T-helper 2 cell (primary cell): ENCODE data around the gene DEAF1.

ENCODE experiments used
- DNase-seq, 5 experiments: peaks; one replicate each; pipeline versions ENCODE4 v3.0.0 to v3.0.0-alpha.2; 2012 to 2022

Gene DEAF1

DNA sequence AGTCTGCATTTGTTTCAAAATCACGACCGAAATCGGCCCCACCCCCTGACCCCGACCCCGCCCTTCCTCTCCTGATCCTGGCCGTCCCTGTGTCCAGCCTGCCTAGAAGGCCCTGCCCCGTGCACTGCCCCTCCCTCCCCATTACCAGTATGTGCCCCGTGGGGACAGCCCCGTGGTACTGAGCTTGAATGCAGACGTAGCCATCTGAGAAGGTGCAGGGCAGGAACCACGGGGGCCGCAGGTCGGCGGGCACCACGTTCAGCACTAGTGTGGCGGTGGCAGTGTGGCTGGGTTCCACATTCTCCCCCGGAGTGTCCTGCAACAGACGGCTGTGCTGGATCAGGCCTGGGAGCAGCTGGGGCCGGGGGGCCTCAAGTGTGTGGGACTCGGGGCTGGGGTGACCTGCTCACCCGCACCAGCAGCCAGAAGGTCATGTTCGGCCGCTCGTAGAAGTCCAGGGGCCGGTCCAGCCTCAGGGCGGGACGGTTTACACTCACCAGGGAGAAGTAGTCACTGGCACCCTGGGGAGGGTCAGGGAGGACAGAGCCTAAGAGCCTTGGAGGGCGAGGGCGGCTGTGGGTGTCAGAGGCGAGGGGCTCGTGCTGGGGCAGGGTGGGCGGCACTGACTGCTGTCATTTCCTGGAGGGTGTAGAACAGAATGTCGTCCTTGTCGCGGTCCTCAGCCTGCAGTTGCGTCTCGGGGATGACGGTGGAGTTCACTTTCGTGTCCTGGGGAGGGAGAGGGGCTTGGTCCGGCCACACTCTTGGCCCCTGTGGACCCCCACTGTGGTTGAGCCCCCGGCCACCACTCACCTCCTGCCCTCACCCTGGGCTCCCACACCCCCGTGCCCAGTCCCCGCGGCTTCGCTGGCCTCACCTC, 73.8 kb downstream of the DEAF1 start:
- no peak for DNase-seq

DNA sequence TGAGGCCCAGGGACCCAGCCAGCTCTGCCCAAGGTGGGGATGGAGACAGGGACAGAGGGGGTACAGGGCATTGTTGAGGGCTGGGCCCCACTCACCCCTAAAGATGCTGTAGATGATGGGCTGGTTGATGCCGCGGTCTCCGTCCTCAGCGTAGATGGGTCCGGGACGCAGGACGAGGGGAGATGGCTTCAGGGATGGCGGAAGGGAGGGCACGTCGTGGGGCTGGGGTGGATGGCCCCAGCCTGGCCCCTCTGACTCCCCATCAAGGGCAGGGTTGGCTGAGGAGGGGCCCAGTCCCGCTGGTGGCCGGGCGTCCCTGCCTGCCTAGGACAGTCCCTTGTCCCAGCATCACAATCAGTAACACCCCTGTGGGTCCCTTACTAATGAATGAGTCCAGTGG, 74.8 kb downstream of the DEAF1 start:
- DNase-seq, result no peak

DNA sequence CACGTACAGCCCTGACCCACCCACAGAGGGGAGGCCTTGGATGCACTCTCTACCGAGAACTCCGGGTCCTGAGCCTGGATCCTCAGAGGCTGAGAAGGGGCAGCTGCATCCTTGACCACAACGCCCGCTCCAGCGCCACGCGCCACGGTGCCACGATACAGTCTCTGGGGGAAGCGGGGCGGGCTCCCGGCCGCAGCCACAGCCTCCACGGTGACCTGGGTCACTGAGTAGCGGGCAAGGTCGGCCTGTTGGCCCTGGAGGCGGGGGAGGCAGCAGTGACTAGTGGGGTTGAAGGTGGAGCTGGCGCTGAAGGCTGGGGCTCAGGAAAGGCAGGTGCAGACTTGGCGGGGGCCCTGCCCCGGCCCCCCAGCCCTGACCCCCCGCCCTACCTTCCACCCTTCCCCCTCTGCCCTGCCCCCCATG, 75.4 kb downstream of the DEAF1 start:
- DNase-seq, result no peak

DNA sequence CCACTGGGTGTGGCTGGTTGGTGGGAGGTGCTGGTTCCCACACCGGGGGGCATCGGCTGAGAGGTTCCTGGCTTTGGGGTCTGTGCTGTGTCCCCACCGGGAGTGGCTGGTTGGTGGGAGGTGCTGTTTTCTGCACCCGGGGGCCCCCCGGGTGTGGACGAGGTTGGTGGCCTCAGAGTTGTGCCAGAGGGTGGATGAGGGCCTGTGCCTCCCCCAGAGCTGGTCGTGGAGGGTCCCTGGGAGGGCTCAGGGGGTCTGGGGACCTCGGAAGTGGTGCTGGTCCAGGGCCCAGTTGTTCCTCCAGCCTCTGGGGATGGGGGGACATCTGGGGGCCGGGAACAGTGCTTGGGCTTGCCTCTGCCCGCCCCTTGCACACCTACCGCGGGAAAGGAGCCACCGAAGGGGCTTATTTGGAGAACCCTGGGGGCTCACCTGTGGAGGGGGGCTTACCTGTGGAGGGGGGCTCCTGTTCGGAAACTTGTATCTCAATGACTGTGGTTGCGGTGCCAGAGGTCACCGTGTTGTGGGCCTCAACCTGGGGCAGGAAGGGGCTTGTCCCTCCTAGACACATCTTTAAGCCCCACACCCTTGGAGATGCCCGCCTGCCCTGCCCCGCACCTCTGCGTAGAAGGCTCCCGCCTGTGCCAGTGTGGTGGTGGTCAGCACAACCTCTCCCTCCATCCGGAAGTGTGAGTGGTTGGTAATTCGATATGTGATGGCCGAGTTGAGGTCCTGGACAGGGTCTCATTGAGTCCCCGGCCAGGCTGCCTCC, 76.0 kb downstream of the DEAF1 start:
- DNase-seq, result no peak

DNA sequence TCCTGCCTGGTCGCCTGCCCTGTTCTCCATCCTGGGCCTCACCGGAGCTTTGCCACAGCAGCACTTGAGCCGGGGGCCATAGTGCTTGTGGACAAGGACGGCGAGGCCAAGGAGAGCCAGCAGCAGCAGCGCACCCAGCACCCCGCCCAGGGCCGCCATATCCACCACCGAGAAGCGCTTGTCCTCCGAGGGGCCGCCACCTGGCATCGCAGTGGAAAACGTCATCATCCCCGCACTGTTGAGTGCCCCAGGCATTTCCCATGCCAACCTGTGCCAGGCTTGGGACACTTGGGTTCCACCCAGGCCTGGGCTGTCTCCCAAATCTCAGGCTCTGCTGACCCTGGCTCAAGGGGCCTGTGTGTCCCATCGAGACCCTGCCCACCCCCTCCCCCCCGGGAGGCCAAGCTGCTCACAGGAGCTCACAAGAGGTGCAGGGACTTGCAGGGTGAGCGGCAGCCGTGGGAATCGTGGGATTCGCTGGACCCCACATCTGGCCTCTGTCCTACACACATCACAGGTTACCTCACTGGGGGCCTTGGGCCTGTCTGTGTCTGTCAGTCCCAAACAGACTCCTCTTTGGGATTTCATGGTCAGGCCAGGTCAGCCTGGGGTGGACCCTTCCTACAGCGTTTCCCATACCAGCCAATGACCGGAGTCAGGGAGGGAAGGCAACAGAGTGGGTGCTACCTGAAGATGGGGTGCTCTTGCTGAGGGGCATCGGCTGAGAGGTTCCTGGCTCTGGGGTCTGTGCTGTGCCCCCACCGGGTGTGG, 76.9 kb downstream of the DEAF1 start:
- DNase-seq, result no peak

DNA sequence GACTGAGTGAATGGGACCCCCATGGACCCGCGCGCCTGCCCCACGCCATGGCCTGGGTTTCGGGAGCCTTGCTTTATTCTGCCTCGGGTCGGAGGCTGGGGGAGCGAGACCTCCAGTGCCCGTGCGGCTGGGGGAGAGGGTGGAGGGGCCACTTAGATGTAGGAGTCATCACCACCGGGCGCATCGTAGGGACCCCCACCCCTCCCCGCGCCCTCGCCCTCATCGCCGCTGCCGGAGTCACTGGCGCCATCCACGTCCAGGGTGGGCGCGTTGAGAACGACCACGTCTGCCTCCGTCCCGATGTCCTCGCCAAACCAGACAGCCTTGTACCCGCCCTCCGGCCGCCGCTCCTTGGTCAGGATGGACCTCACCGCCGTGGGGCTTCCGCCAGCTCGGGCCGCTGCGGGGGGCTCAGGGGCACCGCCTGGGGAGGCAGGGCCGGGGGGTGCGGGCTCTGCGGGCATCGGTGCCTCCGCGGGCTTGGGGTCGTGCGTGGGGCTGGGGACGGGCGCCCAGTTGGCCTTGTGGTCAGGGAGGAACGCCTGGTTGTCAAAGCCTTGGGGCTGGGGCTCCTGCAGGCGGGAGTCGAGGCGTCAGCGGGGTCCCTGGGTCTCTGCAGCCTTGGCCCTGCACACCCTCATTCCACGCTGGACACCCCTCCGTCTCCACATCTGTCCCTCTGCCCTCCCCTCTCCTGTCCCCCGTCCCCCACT, 77.7 kb downstream of the DEAF1 start:
- DNase-seq, result no peak

DNA sequence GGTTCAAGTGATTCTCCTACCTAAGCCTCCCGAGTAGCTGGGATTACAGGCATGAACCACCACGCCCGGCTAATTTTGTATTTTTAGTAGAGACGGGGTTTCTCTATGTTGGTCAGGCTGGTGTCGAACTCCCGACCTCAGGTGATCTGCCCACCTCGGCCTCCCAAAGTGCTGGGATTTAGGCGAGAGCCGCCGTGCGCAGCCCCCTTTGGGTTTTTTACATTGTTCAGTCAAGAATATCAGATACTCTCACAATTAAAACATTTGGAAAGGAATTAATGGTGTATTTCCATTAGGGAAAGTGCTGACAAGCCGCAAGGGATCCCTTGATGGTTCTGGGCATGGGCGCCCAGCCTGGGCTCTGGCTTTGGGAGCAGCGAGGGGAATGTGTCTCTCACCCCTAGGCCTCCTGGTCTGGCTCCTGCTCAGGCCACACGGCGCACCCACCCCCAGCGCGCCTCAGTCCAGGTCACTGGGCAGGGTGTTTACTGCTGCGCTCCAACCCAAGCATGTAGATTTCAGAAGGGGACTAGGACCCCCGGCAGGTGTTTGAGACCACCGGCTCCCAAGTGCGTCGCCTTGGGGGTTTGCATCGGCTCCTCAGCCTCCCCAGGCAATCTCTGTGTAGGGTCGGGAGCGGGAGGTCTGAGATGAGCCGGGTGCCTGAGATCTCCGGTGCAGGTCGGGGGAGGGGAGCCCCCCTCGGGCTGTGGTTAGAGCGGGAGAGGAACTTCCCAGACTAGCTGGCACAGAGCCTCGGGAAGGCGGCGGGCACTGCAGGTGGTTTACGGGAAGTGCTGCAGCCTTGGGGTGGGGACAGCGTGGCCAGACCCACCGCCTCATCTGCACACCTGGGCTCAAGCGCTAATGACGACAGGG, 78.5 kb downstream of the DEAF1 start:
- DNase-seq, result no peak

DNA sequence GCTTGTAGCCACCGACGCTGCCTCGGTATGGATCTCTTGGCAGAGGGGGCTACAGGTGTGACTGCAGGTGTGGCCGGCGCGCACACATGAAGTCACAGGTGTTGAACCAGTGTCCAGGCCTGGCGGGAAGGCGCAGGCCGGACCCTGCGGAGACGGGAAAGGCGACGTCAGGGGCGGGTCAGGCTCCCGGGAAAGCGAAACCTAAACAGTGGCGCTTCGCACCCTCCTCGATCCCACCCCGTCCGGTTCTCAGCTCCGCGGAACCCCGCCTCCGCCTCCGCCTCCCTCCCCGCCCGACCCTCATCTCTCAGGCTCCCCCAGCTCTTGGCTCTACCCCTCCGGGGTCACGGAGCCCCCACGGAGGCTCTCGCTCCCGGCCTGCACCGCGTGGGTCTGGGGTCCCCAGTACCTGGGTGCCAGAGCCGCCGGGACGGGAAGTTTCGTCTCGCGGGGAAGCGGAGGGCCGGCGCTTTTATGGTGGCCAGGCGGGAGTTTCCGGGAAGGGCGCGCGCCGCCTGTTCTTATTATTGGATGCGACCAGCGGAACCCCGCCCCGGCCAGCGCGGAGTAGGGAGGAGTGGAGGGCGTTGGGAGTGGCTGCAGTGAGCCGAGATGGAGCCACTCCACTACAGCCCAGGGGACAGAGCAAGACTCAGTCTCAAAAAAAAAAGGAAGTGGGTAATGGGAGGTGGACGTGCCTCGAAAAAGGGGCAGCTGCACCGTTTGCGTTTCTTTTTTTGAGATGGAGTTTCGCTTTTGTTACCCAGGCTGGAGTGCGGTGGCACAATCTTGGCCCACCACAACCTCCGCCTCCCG, 79.3 kb downstream of the DEAF1 start, which contains the start of gene IRF7:
Gene IRF7, minus strand, starts transcription at position 447 of the 816 bp plus-strand sequence. CDS start 586 bp downstream, outside the sequence.
- peak; percentile 74 to 91 (median 80) for DNase-seq

DNA sequence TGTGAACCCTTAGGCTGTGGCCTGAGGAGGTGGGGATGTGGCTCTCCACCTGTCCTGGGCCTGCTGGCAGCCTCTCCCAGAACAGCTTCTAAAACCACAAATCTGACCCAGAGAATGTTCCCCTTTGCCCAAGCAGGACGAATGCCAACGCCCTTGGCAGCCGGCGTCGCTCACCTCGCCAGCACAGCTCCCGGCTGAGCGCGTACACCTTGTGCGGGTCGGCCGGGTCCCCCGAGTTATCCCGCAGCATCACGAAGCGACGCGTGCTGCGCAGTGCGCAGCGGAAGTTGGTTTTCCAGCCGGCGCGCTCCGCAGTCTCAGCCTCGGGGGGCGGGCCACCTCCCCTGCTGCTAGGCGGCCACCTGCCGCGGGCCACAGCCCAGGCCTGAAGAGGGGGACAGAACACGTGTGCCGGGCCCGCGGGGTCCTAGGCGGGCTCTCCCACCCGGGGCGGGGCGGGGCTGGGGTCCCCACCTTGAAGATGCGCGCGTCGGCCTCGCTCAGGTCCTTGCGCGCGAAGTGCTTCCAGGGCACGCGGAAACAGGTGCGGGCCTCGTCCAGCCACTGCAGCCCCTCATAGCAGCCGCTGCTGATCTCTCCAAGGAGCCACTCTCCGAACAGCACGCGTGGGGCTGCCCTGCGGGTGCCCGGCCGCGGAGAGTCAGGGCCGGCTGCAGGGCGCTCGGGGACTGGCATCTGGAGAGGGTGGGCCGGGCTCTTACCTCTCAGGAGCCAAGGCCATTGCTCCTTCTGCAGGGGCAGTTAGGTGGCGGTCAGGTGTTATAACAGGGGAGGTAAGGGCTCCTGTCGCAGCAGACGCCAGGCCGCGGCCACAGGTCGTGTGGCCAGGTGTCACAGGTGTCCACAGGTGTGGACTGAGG, 80.2 kb downstream of the DEAF1 start:
- DNase-seq, result peak in 2 of 5 experiments; percentile 18 to 23

DNA sequence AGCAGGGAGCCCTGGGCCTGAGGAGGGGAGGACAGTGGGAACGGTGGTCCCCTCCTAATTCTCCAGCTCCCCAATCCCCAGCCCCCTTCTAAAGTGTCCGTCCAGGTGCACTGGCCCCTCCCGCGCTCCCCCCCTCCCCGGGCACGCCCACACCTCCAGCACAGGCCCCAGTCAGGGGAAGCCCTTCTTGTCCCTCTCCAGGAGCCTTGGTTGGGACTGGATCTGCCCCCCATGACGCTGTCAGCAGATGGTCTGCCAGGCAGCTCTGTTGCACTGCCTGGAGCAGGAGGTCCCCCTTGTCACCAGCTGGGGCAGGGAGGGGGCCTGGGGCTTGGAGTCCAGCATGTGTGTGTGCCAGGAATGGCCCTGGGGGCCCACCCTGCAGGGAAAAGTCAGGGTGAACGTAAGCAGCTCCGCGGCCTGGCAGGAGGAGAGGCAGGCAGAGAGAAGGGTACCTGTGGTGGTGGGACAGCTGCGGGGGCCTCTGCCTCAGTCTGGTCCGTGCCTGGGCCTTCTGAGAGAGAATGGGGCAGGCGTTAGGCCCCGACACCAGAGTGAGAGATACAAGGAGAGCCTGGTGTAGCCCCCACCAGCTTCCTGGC, 80.9 kb downstream of the DEAF1 start:
- no peak for DNase-seq

DNA sequence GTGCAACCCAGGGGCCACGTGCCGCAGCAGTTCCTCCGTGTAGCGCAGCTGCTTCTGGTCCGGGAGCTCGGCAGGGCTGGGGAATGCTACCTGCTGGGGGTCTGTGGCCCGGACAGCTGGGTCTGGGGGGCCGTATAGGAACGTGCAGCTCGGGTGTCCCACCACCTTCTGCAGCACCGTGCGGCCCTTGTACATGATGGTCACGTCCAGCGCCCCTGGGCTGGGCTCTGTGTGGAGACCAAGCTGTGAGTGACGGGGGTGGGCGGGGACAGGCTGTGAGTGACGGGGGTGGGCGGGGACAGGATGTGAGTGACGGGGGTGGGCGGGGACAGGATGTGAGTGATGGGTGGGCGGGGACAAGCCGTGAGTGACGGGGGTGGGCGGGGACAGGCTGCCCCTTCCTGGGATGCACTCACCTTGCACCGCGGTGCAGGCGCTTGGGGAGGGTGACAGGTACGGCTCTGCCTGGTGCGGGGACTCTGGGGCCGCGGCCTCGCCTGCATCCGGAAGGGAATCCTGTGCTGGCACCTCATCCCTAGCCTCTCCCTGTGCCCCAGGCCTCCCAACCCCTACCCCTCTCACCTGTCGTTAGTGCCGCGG, 81.6 kb downstream of the DEAF1 start:
- DNase-seq, result peak in 4 of 5 experiments; percentile 64 to 84 (median 79)

DNA sequence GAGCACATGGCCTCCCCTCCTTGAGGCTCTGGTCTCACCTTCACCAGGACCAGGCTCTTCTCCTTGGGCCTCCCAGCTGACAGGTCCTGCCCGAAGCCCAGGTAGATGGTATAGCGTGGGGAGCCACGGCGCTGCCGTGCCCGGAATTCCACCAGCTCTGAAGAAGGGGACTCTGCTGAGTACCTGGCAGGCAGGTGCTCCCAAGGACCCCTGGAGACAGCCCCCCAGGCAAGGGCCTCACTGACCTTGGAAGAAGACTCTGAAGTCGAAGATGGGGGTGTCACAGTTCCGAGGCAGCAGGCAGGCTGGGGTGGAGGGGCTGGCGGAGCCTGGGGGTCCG, 82.1 kb downstream of the DEAF1 start:
- no peak for DNase-seq

DNA sequence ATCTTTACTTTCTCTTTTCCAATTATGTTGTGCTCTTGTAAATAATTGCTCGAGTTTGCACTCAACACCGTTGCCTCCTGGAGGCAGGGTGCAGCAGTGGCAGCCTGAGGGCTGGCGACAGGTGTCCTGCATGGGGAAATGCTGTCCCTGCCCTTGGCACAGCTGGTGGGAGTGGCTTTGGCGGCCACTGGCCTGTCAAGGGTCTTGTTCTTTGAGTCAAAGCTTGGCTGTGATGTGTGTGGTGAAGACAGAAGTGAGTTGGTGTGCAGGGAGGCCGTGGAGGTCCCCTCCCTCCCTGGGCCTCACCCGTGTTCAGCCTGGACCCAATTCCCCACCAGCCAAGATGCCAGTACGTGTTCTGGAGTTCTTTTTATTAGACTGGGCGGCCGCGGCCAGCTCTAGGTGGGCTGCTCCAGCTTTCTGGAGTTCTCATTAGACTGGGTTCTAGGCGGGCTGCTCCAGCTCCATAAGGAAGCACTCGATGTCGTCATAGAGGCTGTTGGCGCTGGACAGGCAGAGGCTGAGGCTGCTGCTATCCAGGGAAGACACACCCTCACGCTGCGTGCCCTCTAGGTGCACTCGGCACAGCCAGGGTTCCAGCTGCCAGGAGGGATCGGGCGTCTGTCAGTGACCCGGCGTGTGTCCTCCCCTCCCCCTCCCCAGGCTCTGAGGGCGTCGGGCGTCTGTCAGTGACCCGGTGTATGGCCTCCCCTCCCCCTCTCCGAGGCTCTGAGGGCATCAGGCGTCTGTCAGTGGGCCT, 82.6 kb downstream of the DEAF1 start:
- DNase-seq, result peak in 1 of 5 experiments; percentile 49

DNA sequence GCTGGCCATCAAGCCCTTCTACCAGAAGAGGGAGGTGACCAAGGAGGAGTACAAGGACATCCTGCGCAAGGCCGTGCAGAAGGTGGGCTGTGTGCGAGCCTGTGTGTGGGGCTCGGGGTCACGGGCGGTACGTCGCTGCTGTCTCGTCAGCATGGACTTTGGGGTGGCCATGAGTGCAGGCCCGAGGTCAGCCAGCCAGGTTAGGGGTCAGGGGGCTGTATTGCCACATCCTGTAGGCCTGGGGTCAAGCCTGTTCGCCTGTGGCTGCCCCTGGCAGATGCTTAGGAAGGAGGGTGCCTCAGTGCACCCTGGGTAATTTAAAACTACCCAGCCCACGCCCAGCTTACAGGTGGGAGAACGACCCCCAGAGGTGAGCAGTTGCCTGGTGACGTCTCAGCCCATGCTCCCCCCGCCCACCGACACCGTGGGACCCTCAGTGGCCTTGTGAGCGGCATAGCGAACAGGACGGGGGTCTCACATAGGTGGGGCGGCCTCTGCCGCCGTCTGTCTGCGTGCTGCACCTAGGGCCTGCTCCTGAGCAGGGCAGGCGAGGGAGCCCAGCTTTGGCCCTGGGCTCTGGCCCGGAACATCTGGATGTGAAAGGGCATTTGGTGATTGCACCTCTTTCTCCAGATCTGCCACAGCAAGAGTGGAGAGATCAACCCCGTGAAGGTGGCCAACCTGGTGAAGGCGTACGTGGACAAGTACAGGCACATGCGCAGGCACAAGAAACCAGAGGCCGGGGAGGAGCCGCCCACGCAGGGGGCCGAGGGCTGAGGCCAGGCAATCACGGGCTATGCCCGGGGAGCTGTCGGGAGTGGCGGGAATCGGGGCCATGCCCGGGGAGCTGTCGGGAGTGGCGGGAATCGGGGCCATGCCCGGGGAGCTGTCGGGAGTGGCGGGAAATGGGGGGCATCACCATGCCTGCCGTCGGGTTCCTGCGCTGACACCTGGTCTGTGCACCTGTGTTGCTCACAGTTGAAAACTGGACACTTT, 83.7 kb downstream of the DEAF1 start:
- no peak for DNase-seq

DNA sequence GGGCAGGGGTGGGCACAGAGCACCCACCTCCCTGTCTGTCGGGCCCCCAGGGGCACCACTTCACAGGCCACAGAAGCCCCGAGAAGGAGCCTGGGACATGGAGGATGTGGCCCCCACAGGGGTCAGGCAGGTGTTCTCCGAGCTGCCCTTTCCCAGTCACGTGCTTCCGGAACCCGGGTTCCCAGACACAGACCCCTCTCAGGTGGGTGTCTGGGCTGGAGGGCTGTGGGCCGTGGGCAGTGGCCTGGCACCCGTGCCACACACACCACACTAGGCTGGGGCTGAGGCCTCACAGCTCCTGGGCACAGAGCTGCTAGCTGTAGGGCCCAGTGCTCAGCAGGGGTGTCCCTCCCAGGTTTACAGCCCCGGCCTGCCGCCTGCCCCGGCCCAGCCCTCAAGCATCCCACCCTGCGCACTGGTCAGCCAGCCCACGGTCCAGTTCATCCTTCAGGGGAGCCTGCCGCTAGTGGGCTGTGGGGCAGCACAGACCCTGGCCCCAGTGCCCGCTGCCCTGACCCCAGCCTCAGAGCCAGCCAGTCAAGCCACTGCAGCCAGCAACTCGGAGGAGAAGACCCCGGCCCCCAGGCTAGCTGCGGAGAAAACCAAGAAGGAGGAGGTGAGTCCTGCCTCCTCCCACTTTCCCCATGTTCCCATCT, 84.7 kb downstream of the DEAF1 start:
- no peak for DNase-seq

DNA sequence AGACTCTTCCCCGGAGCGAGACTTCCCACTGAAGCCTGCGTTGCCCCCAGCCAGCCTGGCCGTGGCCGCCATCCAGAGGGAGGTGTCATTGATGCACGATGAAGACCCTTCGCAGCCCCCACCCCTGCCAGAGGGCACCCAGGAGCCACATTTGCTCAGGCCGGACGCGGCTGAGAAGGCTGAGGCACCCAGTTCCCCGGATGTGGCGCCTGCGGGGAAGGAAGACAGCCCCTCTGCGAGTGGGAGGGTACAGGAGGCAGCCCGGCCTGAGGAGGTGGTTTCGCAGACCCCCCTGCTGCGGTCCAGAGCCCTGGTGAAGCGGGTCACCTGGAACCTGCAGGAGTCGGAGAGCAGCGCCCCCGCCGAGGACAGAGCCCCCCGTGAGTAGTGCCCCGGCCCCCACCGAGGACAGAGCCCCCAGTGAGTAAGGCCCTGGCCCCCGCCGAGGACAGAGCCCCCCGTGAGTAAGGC, 85.6 kb downstream of the DEAF1 start:
- no peak for DNase-seq
